ENCODE results near the gene MEIS1. TPM values are rescaled to one million over a fixed set of nuclear protein-coding genes. Genes with fewer than 3 reads are reported as not detected.

Gene MEIS1
- total and polyA plus RNA-seq, 8 donors, result 4.8 to 172 (median 38.5) TPM

GRCh38 chr2:66531567-66531966, 96.6 kb downstream of the MEIS1 start:
- intact Hi-C loops (cut with DNase I; ENCODE audit: low total_unique reads), result no loop called here
- H3K27ac ChIP-seq, result peak overlapping the region in 1 of 5 donors; percentile 6
- no peak for DNase-seq
- peaks cover 0 to 41% (median 18%) of the 10 kb centered on the region in 4 donors for H3K4me1 ChIP-seq
- no peak for TF ChIP-seq CTCF (IDR thresholded peaks at IDR 0.05)
- no peak for TF ChIP-seq POLR2AphosphoS5 (IDR thresholded peaks at IDR 0.05)
- TF ChIP-seq POLR2A (IDR thresholded peaks at IDR 0.05), result no peak
- no peak for TF ChIP-seq EP300 (IDR thresholded peaks at IDR 0.05)
- no peak overlapping the region for H3K4me3 ChIP-seq
- H3K27me3 ChIP-seq, result no peaks in the 10 kb centered on the region
- 88 to 96% (median 91%) methylated on average over 13 of the region's 13 CpGs for WGBS, 5 donors
- no peaks in the 10 kb centered on the region for H3K9me3 ChIP-seq
- peaks cover 0 to 17% (median 8%) of the 10 kb centered on the region in 4 donors for H3K36me3 ChIP-seq

GRCh38 chr2:66532972-66533868, 98.3 kb downstream of the MEIS1 start:
- WGBS, 5 donors, result 68 to 82% (median 71%) methylated on average over 11 of the region's 11 CpGs
- TF ChIP-seq CTCF (IDR thresholded peaks at IDR 0.05), result no peak
- no peak for TF ChIP-seq POLR2AphosphoS5 (IDR thresholded peaks at IDR 0.05)
- no peak for TF ChIP-seq EP300 (IDR thresholded peaks at IDR 0.05)
- no peak for TF ChIP-seq POLR2A (IDR thresholded peaks at IDR 0.05)
- Histone ChIP-seq H3K9me3 (no peaks in the 10 kb centered on the region), H3K4me1 (peaks cover 0 to 50% (median 22%) of the 10 kb centered on the region in 4 donors), H3K4me3 (no peak overlapping the region), H3K27ac (peak overlapping the region in 2 of 5 donors; percentile 20 to 26), H3K27me3 (no peaks in the 10 kb centered on the region), H3K36me3 (peaks cover 0 to 13% (median 3%) of the 10 kb centered on the region in 4 donors)
- DNase-seq, result no peak
- intact Hi-C loops (cut with DNase I; ENCODE audit: low total_unique reads), result no loop called here

- peaks cover 0 to 4% (median 0%) of the 10 kb centered on the region in 4 donors for H3K36me3 ChIP-seq
- H3K9me3 ChIP-seq, result no peaks in the 10 kb centered on the region
- no peaks in the 10 kb centered on the region for H3K27me3 ChIP-seq
- peak overlapping the region in 2 of 5 donors; percentile 1 to 42 for H3K27ac ChIP-seq
- no peak overlapping the region for H3K4me3 ChIP-seq
- no peak for DNase-seq
- TF ChIP-seq POLR2AphosphoS5 (IDR thresholded peaks at IDR 0.05) (no peak), CTCF (IDR thresholded peaks at IDR 0.05) (no peak), POLR2A (IDR thresholded peaks at IDR 0.05) (no peak), EP300 (IDR thresholded peaks at IDR 0.05) (no peak)
- peaks cover 0 to 62% (median 21%) of the 10 kb centered on the region in 4 donors for H3K4me1 ChIP-seq
- WGBS, 5 donors, result 77 to 95% (median 82%) methylated on average over 4 of the region's 4 CpGs
- intact Hi-C loops (cut with DNase I; ENCODE audit: low total_unique reads), result no loop called here
These were observed 99.5 kb downstream of the MEIS1 start for GRCh38 chr2:66534461-66534860.

GRCh38 chr2:66535574-66536289, 100.8 kb downstream of the MEIS1 start:
- no peaks in the 10 kb centered on the region for H3K9me3 ChIP-seq
- peak overlapping the region in 1 of 5 donors; percentile 42 for H3K27ac ChIP-seq
- no peaks in the 10 kb centered on the region for H3K27me3 ChIP-seq
- intact Hi-C loops (cut with DNase I; ENCODE audit: low total_unique reads), result no loop called here
- 62 to 85% (median 74%) methylated on average over 3 of the region's 3 CpGs for WGBS, 5 donors
- no peak for DNase-seq
- no peak overlapping the region for H3K4me3 ChIP-seq
- peaks cover 0 to 4% (median 0%) of the 10 kb centered on the region in 4 donors for H3K36me3 ChIP-seq
- TF ChIP-seq EP300 (IDR thresholded peaks at IDR 0.05) (no peak), POLR2AphosphoS5 (IDR thresholded peaks at IDR 0.05) (no peak), POLR2A (IDR thresholded peaks at IDR 0.05) (no peak), CTCF (IDR thresholded peaks at IDR 0.05) (no peak)
- H3K4me1 ChIP-seq, result peaks cover 0 to 64% (median 22%) of the 10 kb centered on the region in 4 donors

Data from stomach (tissue), 9 donors.